ENCODE results near the gene SNX32.

SNX32 gene

GRCh38 chr11:65857500-65857852 is 23.7 kb downstream of the SNX32 start:
- DNase-seq (ENCODE audit: low spot score): no peak

DNA sequence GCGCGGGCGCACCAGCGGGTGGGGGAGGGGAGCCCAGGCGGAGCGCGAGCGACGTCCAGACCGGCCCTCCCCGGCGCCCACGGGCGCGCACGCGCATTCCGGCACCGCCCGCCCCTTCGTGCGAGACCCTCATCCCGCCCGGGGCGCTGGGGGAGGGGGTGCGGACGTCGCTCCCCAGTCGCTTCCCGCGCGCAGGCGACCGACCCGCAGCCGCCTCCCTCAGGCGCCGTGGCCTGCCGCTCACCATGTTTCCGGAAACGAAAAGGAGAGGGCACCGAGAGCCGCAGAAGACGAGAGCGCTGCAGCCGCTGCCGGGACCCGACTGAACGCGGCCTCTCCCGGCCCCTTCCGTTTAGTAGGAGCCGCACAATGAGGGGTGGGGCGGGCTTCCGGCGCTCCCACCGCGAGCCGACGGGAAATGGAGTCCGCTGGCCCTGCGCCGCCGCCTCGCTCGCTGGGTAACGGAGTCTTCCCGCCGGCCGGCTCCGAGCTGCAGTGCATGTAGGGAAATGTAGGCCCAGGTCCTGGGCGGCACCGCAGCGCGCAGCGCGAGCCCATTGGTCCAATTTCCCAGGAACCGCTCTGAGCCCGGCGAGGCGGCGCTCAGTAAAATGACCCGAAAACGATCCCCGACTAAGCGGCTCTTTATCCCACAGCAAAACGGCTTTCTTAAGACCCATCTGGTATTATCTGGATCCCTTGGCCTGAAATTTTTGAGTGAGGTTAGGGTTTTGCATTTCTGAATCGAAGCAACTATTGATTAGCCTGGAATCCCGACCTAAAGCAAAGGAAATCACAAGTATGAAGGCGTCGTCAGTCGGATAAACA is 24.3 kb downstream of the SNX32 start, which contains the start of gene CFL1:
Gene CFL1 (minus strand): TSS at position 328 of the 828 bp plus-strand sequence. CDS start 81 bp downstream, at position 247.
- peak; percentile 92 for DNase-seq (ENCODE audit: low spot score)

DNA sequence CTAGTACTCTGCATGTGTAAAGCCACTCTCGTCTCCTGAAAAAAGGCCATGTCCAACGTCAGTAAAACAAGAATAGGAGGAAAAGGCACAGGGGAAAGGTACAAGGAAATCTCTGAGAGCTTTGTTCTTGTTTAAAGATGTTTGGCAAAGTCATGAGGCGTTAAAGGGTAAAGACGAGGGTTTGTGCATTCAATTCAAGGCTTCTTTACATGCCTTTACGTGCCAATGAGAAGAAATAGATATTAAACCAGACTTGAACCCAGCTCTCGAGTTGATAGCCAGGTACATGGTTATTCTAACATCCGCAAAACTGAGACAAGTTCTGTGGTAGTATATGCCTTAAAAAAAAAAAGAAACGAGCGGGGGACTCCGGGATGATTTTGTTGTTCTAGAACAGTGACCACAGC is 24.9 kb downstream of the SNX32 start:
- no peak for DNase-seq (ENCODE audit: low spot score)

DNA sequence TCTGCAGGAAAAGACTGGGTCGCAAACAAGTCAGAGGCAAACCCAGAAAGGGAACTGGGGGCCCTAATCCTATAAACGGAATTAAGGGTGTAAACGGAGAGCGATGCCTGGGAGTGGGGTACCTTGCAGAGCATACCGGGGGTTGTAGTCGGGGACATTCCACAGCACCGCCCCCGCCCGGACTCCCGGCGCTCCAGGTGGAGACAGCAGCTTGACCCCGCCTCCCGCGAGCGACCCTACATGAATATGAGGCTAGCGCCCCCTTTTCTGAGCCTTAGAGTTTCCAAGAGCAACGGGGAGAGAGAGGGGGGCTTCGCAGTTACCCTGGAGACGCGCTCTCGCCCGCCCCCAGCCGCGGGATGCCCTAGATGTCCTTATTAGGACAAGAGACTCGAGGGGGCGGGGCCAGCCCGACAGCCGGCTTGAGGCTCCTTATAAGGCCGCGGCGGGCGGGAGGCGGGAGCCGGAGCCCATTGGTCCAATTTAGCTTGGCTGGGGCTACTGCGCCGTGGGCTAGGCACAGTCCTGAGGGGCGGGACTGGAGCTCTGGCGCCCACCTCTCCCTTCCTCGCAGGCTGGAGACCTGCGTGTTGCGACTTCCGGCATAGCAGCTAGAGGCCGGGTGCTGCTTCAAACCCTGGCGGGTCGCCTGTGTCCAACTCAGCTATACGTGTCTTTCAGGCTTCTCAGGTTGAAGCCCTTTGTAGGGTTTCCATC is 25.5 kb downstream of the SNX32 start:
- peak; percentile 93 for DNase-seq (ENCODE audit: low spot score)

- no peak for DNase-seq (ENCODE audit: low spot score)
Measured at GRCh38 chr11:65859812-65860277, 26.1 kb downstream of the SNX32 start.

GRCh38 chr11:65860278-65861164 is 26.8 kb downstream of the SNX32 start, which contains the start of gene MUS81:
Gene MUS81 (plus strand): TSS chr11:65860433. CDS start chr11:65860754, 321 bp downstream.
- peak; percentile 89 for DNase-seq (ENCODE audit: low spot score)

- DNase-seq (ENCODE audit: low spot score): no peak
Measured at GRCh38 chr11:65861165-65861505, 27.4 kb downstream of the SNX32 start.

GRCh38 chr11:65861533-65862183 is 27.9 kb downstream of the SNX32 start:
- no peak for DNase-seq (ENCODE audit: low spot score)

- no peak for DNase-seq (ENCODE audit: low spot score)
Measured at GRCh38 chr11:65862191-65862735, 28.5 kb downstream of the SNX32 start.

- no peak for DNase-seq (ENCODE audit: low spot score)
Measured at GRCh38 chr11:65862941-65863888, 29.5 kb downstream of the SNX32 start.

DNA sequence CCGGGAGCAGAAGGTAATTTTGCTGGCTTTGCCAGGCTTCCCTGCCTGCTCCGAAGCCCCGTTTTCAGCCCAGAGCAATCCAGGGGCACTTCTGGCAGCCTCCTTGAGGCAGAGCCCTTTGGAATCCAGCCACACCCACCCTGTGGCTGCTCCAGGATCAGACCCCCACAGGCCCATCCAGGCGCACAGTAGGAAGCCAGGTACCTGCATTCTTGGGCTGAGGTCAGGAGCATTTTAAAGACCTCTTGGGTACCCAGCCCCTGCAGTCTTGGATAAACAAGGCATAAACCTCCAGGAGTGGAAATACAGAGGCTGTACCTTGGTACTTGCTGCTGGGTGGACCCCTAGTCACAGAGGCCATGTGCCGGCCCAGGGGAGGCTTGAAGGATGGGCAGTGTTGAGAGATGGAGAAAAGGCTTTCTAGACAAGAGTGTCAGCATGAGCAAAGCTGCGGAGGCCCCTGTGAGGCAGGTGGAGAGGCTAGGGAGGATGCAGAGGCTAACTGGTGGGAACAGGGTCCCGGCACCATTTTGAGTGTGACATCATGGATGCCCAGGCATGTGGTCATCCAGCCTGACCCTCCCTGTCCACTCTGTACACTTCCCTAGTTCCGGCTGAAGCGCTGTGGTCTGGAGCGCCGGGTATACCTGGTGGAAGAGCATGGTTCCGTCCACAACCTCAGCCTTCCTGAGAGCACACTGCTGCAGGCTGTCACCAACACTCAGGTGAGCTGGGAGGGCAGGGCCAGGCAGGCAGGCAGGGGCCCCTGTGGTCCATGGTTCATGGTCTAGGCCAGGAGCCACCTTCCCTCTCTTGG is 30.3 kb downstream of the SNX32 start:
- DNase-seq (ENCODE audit: low spot score): no peak

- no peak for DNase-seq (ENCODE audit: low spot score)
Measured at GRCh38 chr11:65864706-65865471, 31.1 kb downstream of the SNX32 start.

DNA sequence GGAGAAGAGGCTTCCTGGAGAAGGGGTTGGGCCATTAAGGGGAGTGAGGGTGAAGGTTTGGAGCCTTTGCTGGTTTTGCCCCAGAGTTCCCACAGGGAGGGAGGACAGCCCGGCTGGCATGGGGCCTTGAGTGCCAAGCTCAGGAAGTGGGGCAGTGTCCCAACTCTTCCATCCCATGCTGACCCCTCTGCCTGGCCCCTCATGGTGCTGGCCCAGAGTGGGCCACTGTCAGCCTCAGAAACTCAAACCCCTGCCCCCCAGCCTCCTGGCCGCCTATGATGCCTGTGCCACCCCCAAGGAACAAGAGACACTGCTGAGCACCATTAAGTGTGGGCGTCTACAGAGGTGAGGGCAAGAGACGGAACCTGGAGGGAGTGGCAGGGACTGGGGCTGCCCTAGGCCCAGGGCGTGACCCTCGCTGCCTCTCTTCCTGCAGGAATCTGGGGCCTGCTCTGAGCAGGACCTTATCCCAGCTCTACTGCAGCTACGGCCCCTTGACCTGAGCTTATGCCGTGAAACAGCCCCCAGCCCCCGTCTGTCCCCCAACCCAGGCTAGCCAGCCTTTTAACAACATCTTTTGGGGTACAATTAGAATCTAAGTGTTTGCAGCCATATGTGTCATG is 31.9 kb downstream of the SNX32 start:
- no peak for DNase-seq (ENCODE audit: low spot score)

DNA sequence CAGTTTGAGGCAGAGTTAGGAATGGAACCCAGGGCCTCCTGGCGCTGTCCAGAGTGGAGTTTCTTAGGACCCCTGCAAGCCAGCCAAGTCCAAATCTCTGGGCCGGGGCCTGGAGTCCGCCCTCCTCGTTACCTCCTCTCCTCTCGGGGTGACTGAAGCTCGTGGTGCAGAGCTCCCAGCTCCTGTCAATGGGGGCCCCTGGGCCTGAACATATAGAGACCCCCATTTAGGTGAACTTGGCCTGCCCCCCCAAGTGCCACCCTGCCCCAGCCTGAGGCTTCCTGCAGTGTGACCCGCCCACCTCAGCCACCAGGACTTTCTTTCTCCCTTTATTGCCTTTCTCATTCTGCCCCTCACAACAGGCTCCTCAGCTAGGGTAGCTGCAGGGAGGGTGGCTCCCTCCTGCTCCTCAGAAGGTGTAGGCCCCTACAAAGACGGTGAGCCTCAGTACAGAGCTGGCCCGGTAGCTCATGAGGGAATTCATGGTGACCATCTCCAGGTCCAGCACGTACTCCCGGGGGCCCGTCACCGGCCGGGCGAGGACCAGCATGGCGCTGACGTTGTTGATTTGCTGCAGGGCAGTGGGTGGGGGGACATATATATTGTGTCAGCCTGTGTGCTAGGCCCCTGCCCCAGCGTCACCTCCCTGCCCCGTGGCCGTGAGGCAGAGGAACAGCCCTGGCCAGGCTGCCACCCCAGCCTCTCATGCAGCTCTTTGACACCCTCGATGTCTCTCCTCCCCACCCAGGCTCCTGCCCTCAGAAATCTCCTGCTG is 32.9 kb downstream of the SNX32 start:
- no peak for DNase-seq (ENCODE audit: low spot score)

GRCh38 chr11:65867284-65868071 is 33.7 kb downstream of the SNX32 start:
- no peak for DNase-seq (ENCODE audit: low spot score)

- no peak for DNase-seq (ENCODE audit: low spot score)
Measured at GRCh38 chr11:65868076-65868667, 34.4 kb downstream of the SNX32 start.

Data from AG20443 (cell line).